Right forelimb (tissue), 1 donor: ENCODE results near the gene SMYD3.

Experiments used
- DNase-seq: peaks from one replicate; pipeline ENCODE4 v3.0.0-alpha.2; 2018

Gene SMYD3

DNA sequence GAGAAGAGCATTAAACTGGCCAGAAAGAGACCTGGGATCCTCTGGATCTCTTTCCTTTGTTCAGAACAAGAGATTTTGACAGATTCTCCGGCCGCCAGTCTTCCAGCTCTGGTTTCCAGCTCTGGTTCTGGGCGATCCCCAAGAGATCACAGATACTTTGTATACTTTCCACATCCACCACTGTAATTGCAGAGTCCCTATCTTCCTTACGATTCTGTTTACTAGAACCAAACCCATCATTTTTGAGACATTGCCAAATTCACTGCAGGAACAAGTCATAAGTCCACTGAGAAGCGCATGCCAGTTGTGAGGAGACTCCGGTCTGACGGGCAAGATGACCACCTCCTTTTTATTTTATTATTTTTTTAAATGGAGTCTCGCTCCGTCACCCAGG lies 505.2 kb downstream of the SMYD3 start:
- no peak for DNase-seq

DNA sequence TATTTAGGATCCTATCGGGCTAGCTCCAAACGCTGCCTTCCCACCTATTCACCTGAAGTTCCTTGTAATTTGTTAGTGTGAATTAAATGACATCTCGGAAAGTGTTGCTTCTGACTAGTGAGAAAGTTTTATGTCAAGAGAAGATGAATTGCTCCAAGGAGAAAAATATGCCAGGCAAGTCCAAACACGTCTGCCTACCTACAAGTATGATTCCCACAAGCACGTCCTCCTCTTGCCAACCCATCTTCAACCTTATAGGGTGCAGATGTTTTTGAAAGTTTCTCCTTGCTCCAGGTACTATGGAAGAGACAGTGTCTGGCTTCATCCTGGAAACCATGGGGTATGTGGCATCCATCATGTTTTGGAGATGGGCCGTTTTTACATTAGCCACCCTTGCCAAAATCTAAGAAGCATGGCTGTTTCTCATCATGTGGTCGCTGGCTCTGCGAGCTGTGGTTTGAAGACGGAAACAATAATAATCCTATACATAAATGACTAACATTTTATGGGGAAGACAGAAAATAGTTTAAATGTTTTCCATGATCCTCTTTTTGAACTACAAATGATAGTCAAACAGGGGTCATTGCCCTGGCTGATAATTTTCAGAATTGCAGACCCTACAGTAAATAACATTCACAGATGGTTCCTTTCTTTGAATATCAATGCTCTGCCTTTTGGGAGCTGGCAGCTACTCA lies 505.8 kb downstream of the SMYD3 start:
- no peak for DNase-seq

DNA sequence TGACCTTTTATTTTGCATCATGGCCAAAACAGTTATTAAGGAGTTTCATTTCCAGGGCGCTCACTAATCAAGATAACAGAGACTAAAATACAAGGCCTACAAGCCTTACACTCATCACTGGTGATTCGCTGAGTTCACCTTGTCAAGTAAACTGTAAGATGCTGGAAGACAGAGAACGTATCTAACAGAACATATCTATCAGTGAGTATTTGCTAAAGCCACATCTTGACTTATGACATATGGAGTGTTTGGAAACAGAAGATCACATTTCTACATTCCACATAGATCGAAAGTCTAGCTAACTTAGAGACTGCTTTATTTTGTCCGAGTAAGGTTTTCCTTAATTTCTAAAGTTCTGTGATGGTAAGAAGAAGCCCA lies 506.5 kb downstream of the SMYD3 start:
- DNase-seq: no peak

DNA sequence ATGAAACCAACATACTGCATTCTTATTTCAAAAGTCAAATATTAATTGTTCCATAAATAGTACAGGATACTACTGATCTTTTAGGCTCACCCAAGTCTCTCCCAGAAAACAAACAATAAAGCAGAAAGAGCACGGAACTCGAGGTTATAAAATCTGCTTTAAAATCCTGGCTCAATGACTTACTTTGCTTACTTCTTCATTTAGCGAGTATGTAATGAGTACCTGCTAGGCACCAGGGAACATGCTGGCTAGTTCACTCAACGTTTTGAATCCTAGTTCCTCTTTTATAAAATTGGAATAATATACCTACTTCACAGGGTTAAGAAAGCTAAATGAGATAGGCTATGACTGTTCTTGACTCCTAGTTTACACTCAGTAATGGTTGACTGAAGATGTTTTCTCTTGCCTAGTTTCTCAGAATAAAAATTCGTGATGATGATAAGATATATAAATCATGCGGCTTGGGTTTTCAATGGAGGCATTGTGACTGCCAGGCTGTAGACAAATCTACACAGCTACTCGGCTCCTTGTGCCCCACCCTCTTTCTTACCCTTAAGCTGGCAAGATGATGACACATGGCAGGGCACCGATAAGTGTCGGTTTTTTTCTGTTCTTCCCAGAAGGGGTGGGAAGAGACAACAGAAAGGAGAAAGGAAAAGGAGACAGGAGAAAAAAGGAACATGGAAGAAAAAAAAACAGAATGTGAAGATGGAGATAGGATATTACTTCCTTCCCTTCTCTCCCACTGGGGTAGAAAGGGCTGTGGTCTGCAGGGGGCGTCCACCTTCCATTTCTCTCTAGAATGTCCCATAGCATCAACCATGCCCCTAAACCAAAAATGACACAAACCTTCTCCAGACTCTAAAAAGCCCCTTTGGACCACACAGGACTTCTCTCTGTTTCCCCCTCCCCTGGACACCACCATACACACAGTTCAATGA lies 507.1 kb downstream of the SMYD3 start:
- no peak for DNase-seq

DNA sequence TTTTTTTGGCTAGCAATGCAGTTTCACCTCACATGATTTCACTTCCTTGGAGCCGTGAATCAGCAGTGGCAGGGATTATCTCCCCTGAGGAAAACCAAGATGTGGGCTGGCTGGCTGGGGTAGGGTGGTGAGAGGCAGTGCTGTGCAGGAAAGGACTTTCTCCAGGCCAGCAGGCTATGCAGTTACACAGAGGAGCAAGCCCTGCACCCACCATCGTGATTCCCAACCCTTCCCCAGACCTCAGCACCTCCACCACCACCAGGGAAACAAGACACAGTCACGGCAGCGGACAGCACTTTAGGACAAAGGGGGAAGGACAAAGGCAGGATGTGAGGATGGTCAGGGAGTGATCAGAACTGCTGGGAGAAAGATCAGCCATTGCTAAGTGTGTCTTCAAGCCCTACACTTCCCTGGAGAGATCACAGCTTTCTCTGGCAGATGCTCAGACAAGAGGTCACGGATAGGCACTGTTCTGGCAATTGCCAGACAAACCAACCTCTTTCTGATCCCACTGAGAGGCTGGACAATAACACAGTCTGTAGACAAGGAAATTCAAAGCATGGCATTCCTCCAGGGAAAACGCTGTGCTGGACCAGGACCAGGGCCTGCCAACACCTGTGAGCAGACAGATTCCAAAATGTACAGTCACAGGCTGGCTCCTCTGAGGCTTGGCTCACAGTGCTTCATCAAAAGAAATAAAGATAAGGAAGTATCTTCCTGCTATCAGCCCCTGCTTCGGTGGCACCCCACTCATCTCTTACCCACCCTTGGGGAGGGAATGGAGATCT lies 509.4 kb downstream of the SMYD3 start:
- no peak for DNase-seq

DNA sequence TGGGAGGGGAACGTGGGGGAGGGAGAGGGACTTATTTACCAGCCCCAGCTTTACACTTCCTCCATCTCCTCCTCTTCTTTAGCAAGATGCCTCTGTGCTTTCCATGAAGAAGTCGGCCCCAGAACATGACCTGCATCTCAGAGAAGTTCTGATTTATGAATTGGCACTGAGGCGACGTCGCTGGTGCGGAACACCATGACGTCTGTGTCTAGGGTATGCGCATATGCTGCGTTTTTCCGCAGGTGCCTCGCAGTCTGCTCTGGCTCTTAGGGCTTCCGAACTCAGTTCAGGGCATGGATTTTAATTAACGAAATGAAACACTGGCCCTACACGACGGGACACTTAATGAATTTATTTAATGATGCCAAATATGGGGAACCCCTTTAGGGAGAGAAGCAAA lies 510.3 kb downstream of the SMYD3 start:
- no peak for DNase-seq

DNA sequence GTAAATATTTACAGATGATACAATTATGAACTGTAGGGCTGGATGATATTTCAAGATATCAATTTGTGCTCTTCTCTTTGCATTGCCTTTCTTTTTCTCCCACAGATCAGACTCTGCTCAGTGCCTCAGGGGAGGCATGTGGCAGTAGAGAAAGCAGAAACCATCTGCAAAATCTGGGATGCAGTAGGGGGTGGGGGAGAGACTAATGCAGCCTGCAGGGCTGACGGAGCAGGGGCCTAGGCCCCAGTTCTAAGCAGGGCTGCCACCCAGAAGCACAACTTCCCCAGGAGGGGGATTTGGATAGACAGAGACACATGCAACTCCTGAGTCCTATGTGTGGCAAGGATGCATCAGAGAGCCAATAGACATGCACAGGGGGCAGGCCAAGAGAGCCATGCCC lies 511.6 kb downstream of the SMYD3 start:
- no peak for DNase-seq

DNA sequence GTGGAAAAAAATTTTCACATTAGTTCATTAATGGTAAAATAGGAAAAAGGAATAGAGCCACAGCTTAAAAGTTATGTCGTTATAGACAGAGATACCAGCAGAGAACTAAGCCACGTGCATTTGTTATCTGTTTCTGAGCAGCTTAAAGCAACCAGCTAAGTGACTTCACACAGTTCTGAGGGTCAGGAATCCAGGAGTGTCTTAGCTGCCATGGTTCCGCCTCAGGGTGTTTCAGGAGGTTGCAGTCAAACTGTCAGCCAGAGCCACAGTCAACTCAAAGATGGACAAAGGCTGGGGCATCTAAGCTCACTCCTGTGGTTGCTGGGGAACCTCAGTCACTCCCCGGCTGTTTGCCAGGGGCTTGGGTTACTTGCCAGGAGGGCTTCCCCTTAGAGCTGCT lies 515.8 kb downstream of the SMYD3 start:
- no peak for DNase-seq

DNA sequence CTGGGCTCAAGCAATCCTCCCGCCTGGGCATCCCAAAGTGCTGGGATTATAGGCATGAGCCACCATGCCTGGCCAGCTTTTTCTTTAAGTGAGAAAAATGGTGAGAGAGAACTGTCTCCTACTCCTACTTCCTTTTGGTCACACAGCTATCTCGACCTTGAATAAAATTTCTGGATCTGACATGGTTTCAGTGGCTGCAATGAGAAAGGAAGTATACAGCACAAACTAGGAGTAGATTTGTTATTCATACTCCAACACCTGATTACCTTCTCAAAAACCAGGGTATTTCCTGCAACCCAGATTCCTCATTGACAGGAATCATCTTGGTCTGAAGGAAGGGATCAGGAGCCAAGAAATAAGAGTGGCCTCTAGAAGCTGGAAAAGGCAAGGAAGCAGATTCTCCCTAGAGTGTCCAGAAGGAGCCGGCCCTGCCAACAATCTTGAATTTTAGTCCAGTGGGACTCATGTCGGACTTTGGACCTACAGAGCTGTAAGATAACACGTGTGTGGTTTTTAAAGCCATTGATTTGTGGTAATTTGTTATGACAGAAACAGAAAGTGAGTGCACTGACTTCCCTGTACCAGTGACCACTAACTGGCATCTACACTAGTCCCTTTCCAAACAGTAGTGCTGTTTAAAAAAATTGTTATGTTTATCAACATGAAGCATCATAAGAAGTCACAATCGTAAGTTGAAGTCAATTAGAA lies 516.6 kb downstream of the SMYD3 start:
- DNase-seq: no peak

DNA sequence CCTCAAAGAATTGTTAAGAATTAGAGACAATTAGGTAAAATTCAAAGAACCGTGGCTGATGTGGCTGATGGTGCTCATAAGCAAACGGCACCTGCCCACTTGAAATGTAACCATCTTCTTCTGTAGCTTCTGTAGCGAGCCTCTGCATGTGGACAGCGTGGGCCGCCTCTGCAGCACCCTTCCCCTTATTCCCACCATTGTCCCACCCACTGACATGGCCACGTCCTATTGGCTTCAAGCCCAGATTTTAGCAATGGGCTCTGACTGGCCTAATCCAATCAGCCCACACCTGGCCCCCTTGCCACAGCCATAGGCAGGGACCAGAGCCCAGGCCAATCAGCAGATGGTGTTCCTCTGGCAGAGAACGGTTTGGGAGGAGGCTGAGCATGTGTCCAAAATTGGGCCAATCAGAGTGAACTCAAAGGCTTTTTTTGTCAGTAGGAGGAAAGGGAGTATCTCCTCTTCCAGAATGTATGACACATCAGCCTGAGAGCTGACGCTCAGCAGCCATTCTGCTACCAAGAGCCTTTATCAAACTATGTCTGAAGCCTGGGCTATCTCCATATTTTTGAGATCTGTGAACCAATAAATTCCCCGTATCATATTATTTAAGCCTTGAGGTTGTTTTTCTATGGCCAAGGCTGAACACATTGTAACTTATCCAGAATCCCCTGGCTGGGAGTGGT lies 518.5 kb downstream of the SMYD3 start:
- DNase-seq: no peak

DNA sequence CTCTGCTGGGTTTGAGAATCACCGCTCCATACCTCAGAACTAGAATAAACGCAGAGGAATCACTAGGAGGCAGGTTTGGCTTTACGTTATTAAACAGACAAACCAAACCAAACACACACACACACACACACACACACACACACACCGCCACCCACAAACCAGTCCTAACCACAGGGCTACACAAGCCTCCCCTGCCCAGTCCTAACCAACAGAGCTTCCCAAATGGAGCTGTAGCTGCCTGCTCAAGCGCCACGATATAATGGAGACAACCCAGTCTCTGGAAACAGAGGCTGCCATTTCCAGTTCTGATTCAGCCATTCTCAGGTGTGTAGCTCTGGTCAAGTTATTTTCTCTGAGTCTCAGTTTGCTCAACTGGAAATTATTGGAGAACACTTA lies 519.1 kb downstream of the SMYD3 start:
- no peak for DNase-seq

DNA sequence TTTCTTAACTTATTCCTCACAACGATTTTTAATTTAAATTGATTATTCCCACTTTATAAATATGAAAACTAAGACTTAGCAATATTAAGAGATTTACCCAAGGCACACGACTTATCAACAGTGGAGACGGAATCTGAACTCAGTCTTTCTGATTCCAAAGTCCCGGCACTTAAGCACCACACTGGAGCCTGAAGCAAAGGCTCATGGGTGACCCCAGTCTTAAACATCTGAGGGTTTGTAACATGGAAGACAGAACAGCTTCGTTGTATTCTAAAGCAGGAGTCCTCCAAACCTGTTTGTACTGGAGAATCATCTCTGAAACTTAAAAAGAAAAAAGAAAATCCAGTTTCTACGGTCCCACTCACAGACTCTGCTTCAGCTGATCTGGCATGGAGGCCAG lies 519.5 kb downstream of the SMYD3 start:
- DNase-seq: no peak

DNA sequence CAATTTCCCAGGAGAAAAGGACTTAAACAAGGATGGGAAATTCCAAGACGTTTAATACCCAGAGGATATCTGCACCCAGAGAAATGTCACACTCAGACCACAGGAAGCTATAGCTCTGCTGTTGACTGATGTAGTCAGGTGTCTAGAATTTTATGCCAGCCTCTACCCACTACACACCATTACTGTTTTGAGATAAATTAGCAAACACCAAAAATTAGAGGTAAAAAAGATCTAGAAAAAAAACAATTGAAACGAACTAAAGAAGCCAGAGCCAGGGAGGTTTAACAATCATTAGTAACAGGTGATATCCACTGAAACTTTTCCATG lies 519.9 kb downstream of the SMYD3 start:
- no peak for DNase-seq

DNA sequence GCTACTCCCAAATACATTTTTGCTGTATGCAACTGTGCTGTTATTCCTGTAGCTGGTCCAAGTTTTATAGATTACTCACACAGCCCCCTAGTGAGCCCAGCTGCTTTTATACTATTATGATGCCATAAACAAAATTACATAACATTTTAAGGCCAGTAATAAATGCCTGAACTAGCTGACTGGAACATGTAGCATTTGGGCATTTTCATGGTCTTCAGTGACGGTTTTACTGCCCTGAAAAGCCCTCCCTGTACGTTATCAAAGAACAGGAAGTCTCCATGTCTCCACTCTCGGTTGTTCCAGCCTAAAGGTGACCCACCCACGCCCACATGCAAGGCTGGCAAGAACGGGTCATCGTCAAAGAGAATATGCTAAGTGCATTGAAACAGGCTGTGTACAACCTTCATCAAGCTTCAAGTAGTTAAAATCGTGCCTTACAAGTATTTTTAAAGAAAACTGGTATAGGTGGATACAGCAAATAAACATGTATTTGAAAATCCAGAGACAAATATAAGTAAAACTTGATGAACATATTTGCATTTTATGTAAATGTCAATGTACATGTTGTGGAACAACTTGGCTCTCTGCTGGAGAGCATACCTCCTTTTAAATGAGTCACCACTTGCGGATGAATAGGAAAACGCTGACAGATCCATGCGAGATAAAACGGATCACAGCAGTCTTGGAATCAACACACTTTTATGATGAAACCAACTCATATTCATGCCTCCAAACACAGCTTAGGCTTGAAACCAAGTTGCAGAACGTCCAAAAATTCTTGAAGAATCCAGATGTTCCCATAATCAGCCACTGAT lies 520.5 kb downstream of the SMYD3 start:
- no peak for DNase-seq

DNA sequence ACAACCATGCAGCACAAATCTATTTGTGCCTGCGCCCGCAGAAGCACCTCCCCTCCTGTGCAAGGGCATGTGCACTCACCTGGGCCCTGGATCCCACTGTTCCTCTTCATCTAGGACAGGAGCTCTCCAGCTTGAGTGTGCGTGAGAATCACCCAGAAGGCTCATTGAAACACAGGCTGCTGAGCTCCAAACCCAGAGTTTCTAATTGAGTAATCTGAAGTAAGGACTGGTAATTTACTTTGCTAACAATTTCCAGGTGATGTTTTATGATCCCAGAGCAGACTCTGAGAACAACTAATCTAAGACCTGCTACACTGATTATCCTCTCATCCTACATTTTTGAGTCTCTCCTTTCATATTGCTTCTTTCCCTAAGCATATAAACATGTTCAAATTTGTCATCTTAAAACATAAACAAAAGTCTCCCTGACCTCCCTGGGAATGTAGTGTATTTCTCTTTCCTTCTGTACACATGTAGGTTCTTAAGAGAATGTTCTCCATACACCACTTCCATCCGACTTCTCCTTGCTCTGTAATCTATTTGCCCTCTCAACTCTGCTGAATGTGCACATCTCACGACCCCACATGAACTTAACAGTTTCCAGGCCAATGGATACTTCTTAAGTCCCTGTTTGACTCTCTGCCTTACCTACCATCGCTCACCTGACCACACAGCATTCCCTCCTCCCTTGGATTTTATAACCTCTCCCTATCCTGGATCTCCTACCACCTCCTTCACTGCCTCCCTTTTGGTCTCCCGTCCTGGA lies 522.5 kb downstream of the SMYD3 start:
- DNase-seq: no peak

DNA sequence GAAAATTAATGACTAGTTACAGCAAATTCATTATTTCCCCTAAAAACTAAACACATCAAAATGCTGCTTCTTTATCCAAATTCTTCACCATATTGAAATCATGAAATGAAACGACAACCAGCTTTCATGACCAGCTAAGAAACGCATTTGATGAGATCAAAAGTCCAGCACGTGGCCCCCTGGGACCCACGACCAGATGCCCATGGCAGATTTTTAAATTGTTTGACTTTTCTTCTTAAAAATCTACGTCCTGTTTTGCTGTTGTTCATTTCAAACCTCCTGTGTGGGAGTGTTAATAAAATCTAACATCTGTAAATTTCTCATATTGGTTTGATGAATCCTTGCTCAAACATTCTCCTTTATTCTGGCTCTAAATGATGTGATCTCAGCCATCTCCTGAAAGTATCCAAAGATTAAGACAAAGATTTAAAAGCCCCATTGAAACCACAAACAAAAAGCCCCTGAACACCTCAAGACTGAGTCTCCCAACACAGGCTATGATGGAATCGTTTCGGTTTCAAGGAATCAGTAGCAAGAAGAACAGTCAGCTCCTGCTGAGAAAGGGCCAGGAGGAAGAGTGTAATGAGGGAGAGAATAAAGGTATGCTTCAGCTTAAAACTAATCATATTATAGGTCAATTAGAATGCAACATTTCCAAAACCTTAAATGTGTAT lies 523.6 kb downstream of the SMYD3 start:
- DNase-seq: no peak

DNA sequence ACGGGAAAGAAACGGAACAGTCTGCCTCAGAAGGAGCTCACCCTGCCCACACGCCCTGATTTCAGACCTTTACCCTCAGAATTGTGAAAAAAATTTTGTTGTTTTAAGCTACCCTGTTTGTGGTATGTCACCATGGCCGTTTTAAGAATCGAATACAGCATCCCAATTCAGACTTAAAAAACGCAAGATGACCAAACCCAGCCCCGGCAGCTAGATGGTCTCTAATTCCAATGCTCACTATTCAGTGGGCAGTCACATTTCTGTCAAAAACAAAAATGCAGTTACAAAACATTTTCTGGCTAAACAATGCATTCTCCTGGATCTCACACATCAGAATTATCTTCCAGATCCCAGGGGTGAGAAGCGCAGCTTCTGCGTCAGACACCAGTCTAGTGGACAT lies 527.5 kb downstream of the SMYD3 start:
- no peak for DNase-seq

DNA sequence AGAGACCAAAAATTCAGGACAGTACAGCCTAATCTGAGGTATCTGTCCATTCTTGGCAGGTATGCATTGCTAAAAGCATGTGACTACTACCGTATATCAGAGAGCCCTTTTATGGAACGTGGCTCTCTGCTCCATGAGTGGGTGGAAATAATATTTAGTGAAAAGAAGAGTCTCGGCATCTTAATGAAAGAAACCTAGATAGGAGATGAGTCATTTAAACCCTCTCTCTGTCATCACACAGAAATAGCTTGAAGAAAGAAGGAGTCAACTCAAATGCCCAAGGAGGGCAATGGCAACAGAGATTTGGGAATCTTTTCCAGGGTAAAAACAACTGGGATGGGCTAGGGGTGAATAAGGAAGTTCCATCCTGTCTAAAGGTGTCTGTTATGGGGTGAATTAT lies 528.2 kb downstream of the SMYD3 start:
- DNase-seq: no peak

DNA sequence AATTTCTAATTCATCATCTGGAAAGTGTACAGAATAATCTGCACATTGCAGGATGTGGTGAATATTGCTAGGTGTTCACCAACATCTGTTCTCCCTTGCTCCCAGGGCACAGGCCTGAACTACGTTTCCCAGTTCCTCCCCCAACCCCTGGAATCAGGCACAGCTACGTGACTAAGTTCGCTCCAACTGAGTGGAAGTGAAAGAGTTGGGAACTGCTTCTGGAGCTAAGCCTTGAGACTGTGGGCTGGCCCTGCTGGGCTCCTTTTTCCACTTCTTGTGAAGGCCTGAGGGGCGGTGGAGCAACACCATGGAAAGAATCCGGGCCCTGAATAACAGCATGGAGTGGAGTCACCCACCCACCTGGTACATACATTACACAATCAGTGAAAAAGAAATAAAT lies 534.6 kb downstream of the SMYD3 start:
- DNase-seq: no peak

DNA sequence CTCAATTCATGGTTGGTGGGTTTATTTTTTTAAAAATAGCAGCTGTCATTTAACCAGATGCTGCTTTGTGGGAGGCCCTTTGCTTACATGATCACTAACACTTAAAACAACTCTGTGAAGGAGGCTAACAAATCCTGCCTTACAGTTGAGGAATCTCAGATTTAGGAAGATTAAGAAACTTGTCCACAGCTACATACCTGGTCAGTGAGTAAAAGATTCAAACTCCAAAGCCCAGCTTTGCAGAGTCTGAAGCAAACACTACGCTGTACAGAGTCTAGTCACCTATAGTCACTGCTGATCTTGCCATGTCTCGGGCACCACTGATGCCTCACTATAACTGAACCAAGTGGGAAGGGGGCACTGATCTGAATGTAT lies 535.4 kb downstream of the SMYD3 start:
- DNase-seq: no peak
